ENCODE data around the gene ANXA3. TPM values are rescaled to one million over a fixed set of nuclear protein-coding genes. Genes with fewer than 3 reads are reported as not detected.

ANXA3 gene
- total and polyA plus RNA-seq, 2 donors (not counting 1 experiment from before 2014, with no cell fraction given), result not detected

GRCh38 chr4:78608684-78609083 is 57.1 kb downstream of the ANXA3 start:
- Histone ChIP-seq H3K9me3 (ENCODE audit: control extremely low read depth in 1 of 3, control insufficient read depth in 2 of 3, insufficient read depth in 1 of 3, low read length in 2 of 3) (peaks cover 0 to under 1% (median 0%) of the 10 kb centered on the region in 3 donors), H3K4me2 (replicated peaks; ENCODE audit: low read depth, low read length, poor library complexity, severe bottlenecking) (no peak overlapping the region), H3K36me3 (replicated peaks in 1 of 2; ENCODE audit: control extremely low read depth in 1 of 2, control insufficient read depth in 1 of 2, extremely low read depth in 1 of 2, insufficient read depth in 2 of 2, low read length in 1 of 2) (no peaks in the 10 kb centered on the region), H4K20me1 (ENCODE audit: control insufficient read depth, insufficient read depth, low read length, poor library complexity, severe bottlenecking) (no peaks in the 10 kb centered on the region), H2AFZ (ENCODE audit: insufficient read depth, low read depth, low read length, poor library complexity, severe bottlenecking) (no peak overlapping the region), H3K27ac (ENCODE audit: low read length in 2 of 2) (no peak overlapping the region), H3K9ac (ENCODE audit: low read length) (no peak overlapping the region), H3K79me2 (ENCODE audit: control insufficient read depth, insufficient read depth, low read length) (no peaks in the 10 kb centered on the region), H3K4me3 (ENCODE audit: control extremely low read depth in 1 of 5, extremely low read depth in 1 of 5, insufficient read depth in 1 of 5, low read depth in 2 of 5, low read length in 4 of 5) (no peak overlapping the region), H3K27me3 (replicated peaks in 1 of 4; ENCODE audit: control extremely low read depth in 1 of 4, control insufficient read depth in 3 of 4, insufficient read depth in 4 of 4, low read length in 3 of 4) (no peaks in the 10 kb centered on the region), H3K4me1 (ENCODE audit: control insufficient read depth in 2 of 2, insufficient read depth in 2 of 2, low read length in 2 of 2) (peaks cover 37 to 40% of the 10 kb centered on the region in 2 donors)
- no peaks in the 10 kb centered on the region for H3K9me3 Mint-ChIP-seq (ENCODE audit: insufficient read depth)
- ChIA-PET CTCF (interaction anchor here (1.1 to 9.4 kb wide), 3 partner anchors 36 to 254 kb away, joined by 3 to 164 read pairs (median 84); no protein-coding TSS in a partner anchor), POLR2A (interaction anchor here (0.6 kb wide), 1 partner anchor 1530 kb away, joined by 3 read pairs; no protein-coding TSS in a partner anchor)
- H3K27me3 Mint-ChIP-seq, result no peaks in the 10 kb centered on the region
- DNase-seq, result no peak
- 100% methylated on average over 3 of the region's 4 CpGs for WGBS (ENCODE audit: insufficient coverage)
- no peak for ATAC-seq (ENCODE audit: low read depth)
- no peak overlapping the region for H3K4me3 Mint-ChIP-seq
- TF ChIP-seq EZH2 (IDR thresholded peaks at IDR 0.05; ENCODE audit: borderline replicate concordance, insufficient read depth, low read depth, low read length, poor library complexity, severe bottlenecking), result no peak
- TF ChIP-seq CTCF (IDR thresholded peaks at IDR 0.05), result no peak
- intact Hi-C loops (cut with micrococcal nuclease), result no loop called here
- H3K4me1 Mint-ChIP-seq, result peaks cover 42% of the 10 kb centered on the region
- no peak overlapping the region for H3K27ac Mint-ChIP-seq

GRCh38 chr4:78609580-78609979 is 58.0 kb downstream of the ANXA3 start:
- no peak overlapping the region for H3K4me3 Mint-ChIP-seq
- ChIA-PET CTCF (interaction anchor here (1.4 to 9.4 kb wide), 8 partner anchors 28 to 342 kb away, joined by 3 to 164 read pairs (median 5); no protein-coding TSS in a partner anchor), POLR2A (interaction anchor here (0.7 kb wide), 1 partner anchor 12 kb away, joined by 3 read pairs; no protein-coding TSS in a partner anchor)
- no peaks in the 10 kb centered on the region for H3K27me3 ChIP-seq (replicated peaks in 1 of 4; ENCODE audit: control extremely low read depth in 1 of 4, control insufficient read depth in 3 of 4, insufficient read depth in 4 of 4, low read length in 3 of 4)
- H3K9me3 Mint-ChIP-seq (ENCODE audit: insufficient read depth), result no peaks in the 10 kb centered on the region
- H3K9ac ChIP-seq (ENCODE audit: low read length), result no peak overlapping the region
- H4K20me1 ChIP-seq (ENCODE audit: control insufficient read depth, insufficient read depth, low read length, poor library complexity, severe bottlenecking), result no peaks in the 10 kb centered on the region
- ATAC-seq (ENCODE audit: low read depth) (no peak), DNase-seq (no peak)
- H3K27ac ChIP-seq (ENCODE audit: low read length in 2 of 2), result peak overlapping the region in 1 of 2 donors; percentile 50
- H3K4me1 Mint-ChIP-seq, result peaks cover 50% of the 10 kb centered on the region
- peak overlapping the region; percentile 42 for H3K27ac Mint-ChIP-seq
- intact Hi-C loops (cut with micrococcal nuclease), result no loop called here
- no peaks in the 10 kb centered on the region for H3K9me3 ChIP-seq (ENCODE audit: control extremely low read depth in 1 of 3, control insufficient read depth in 2 of 3, insufficient read depth in 1 of 3, low read length in 2 of 3)
- H3K79me2 ChIP-seq (ENCODE audit: control insufficient read depth, insufficient read depth, low read length), result no peaks in the 10 kb centered on the region
- WGBS (ENCODE audit: insufficient coverage), result no CpG with 5 or more reads among the region's 4 CpGs
- no peak overlapping the region for H3K4me3 ChIP-seq (ENCODE audit: control extremely low read depth in 1 of 5, extremely low read depth in 1 of 5, insufficient read depth in 1 of 5, low read depth in 2 of 5, low read length in 4 of 5)
- H3K27me3 Mint-ChIP-seq, result no peaks in the 10 kb centered on the region
- H2AFZ ChIP-seq (ENCODE audit: insufficient read depth, low read depth, low read length, poor library complexity, severe bottlenecking), result no peak overlapping the region
- H3K4me1 ChIP-seq (ENCODE audit: control insufficient read depth in 2 of 2, insufficient read depth in 2 of 2, low read length in 2 of 2), result peaks cover 46 to 49% of the 10 kb centered on the region in 2 donors
- no peaks in the 10 kb centered on the region for H3K36me3 ChIP-seq (replicated peaks in 1 of 2; ENCODE audit: control extremely low read depth in 1 of 2, control insufficient read depth in 1 of 2, extremely low read depth in 1 of 2, insufficient read depth in 2 of 2, low read length in 1 of 2)
- TF ChIP-seq EZH2 (IDR thresholded peaks at IDR 0.05; ENCODE audit: borderline replicate concordance, insufficient read depth, low read depth, low read length, poor library complexity, severe bottlenecking), result no peak
- TF ChIP-seq CTCF (IDR thresholded peaks at IDR 0.05), result no peak
- H3K4me2 ChIP-seq (replicated peaks; ENCODE audit: low read depth, low read length, poor library complexity, severe bottlenecking), result peak overlapping the region; percentile 47

All from B cell (primary cell).